ENCODE measurements around the gene PGRMC1.
A peak's percentile ranks its signal among the peaks of the same experiment; 100 is the strongest.
"Not testable (repeated sequence)": the region's sequence is repeated elsewhere in the genome, so short reads cannot be mapped to it uniquely, and the experiment has no call there.

PGRMC1 gene

GRCh38 chrX:119190091-119190681 lies 45.9 kb upstream of the PGRMC1 start:
- Mint-ChIP-seq H3K4me1 (peaks cover 36% of the 10 kb centered on the region), H3K27ac (peak overlapping the region; percentile 24 to 94 (median 85)), H3K27me3 (ENCODE audit: low read depth) (no peaks in the 10 kb centered on the region), H3K9me3 (peaks cover 11% of the 10 kb centered on the region), H3K4me3 (no peak overlapping the region), H3K36me3 (ENCODE audit: low read depth) (no peaks in the 10 kb centered on the region)
- no peak for TF ChIP-seq CTCF (IDR thresholded peaks at IDR 0.05; ENCODE audit: unreplicated experiment in 3 of 3)

GRCh38 chrX:119190831-119191230 lies 45.3 kb upstream of the PGRMC1 start:
- no peak for TF ChIP-seq CTCF (IDR thresholded peaks at IDR 0.05; ENCODE audit: unreplicated experiment in 3 of 3)
- peak overlapping the region in 1 of 3 experiments; percentile 2 for H3K4me3 Mint-ChIP-seq
- H3K9me3 Mint-ChIP-seq = peaks cover 11% of the 10 kb centered on the region
- no peaks in the 10 kb centered on the region for H3K27me3 Mint-ChIP-seq (ENCODE audit: low read depth)
- H3K4me1 Mint-ChIP-seq = peaks cover 36% of the 10 kb centered on the region
- no peaks in the 10 kb centered on the region for H3K36me3 Mint-ChIP-seq (ENCODE audit: low read depth)
- peak overlapping the region; percentile 24 to 94 (median 85) for H3K27ac Mint-ChIP-seq

- H3K27me3 Mint-ChIP-seq (ENCODE audit: low read depth) = no peaks in the 10 kb centered on the region
- H3K27ac Mint-ChIP-seq = peak overlapping the region in 2 of 3 experiments; percentile 15 to 23
- H3K36me3 Mint-ChIP-seq (ENCODE audit: low read depth) = no peaks in the 10 kb centered on the region
- H3K4me3 Mint-ChIP-seq = no peak overlapping the region
- TF ChIP-seq CTCF (IDR thresholded peaks at IDR 0.05; ENCODE audit: unreplicated experiment in 3 of 3) = peak in 1 of 3 experiments; percentile 22
- H3K9me3 Mint-ChIP-seq = peaks cover 14% of the 10 kb centered on the region
- peaks cover 18% of the 10 kb centered on the region for H3K4me1 Mint-ChIP-seq
Observed at GRCh38 chrX:119194621-119195020, 41.5 kb upstream of the PGRMC1 start.

GRCh38 chrX:119201570-119201969 lies 34.5 kb upstream of the PGRMC1 start:
- Mint-ChIP-seq H3K36me3 (ENCODE audit: low read depth) (no peaks in the 10 kb centered on the region), H3K4me3 (no peak overlapping the region), H3K9me3 (peaks cover 17% of the 10 kb centered on the region), H3K4me1 (no peaks in the 10 kb centered on the region), H3K27me3 (ENCODE audit: low read depth) (no peaks in the 10 kb centered on the region), H3K27ac (no peak overlapping the region)
- TF ChIP-seq CTCF (IDR thresholded peaks at IDR 0.05; ENCODE audit: unreplicated experiment in 3 of 3) = no peak

- Mint-ChIP-seq H3K4me3 (no peak overlapping the region), H3K27me3 (ENCODE audit: low read depth) (no peaks in the 10 kb centered on the region), H3K36me3 (ENCODE audit: low read depth) (no peaks in the 10 kb centered on the region), H3K27ac (no peak overlapping the region), H3K4me1 (no peaks in the 10 kb centered on the region), H3K9me3 (peaks cover 15% of the 10 kb centered on the region)
- no peak for TF ChIP-seq CTCF (IDR thresholded peaks at IDR 0.05; ENCODE audit: unreplicated experiment in 3 of 3)
Observed at GRCh38 chrX:119206203-119206602, 29.9 kb upstream of the PGRMC1 start.

GRCh38 chrX:119207483-119207882 lies 28.6 kb upstream of the PGRMC1 start:
- not testable (repeated sequence) for H3K4me3 Mint-ChIP-seq; H3K36me3 Mint-ChIP-seq (ENCODE audit: low read depth); H3K27me3 Mint-ChIP-seq (ENCODE audit: low read depth); H3K4me1 Mint-ChIP-seq
- peaks cover 15% of the 10 kb centered on the region for H3K9me3 Mint-ChIP-seq
- H3K27ac Mint-ChIP-seq = peak overlapping the region in 1 of 3 experiments; percentile 29
